Neural crest cell (in vitro differentiated cells): ENCODE data around the gene SLC2A10. TPM values are rescaled to one million over a fixed set of nuclear protein-coding genes. Genes with fewer than 3 reads are reported as not detected.

Experiments
- DNase-seq: peaks from one replicate; pipeline ENCODE4 v3.0.0; 2021; ENCODE audit warnings: low read depth, mixed read lengths, low spot score
- H3K27ac Mint-ChIP-seq: one replicate; pipeline ENCODE4 v1.8.0; 2021; ENCODE audit warnings: mild to moderate bottlenecking, mixed read lengths; ENCODE audit not compliant: unreplicated experiment
- H3K27me3 Mint-ChIP-seq: 2 replicates; pipeline ENCODE4 v1.8.0; 2021; ENCODE audit warnings: low read depth, mild to moderate bottlenecking, mixed read lengths
- H3K36me3 Mint-ChIP-seq: 2 replicates; pipeline ENCODE4 v1.8.0; 2021; ENCODE audit warnings: low read depth, mild to moderate bottlenecking, mixed read lengths
- H3K4me1 Mint-ChIP-seq: 2 replicates; pipeline ENCODE4 v1.8.0; 2021; ENCODE audit warnings: mixed read lengths
- H3K4me3 Mint-ChIP-seq: one replicate; pipeline ENCODE4 v1.8.0; 2021; ENCODE audit warnings: mild to moderate bottlenecking, mixed read lengths
- H3K9me3 Mint-ChIP-seq: 2 replicates; pipeline ENCODE4 v1.8.0; 2021; ENCODE audit warnings: mixed read lengths
- total RNA-seq: library from RNA; stranded (reverse); gene quantifications from 2 replicates; pipeline ENCODE4 v1.2.1, GENCODE V29; 2021
- TF ChIP-seq, protein P1 (sequence below): fragments of 200-600 bp; sonication (generic); conservative IDR thresholded peaks from 2 replicates; pipeline ENCODE4 v1.5.0; 2021; ENCODE audit warnings: antibody characterized with exemption, mild to moderate bottlenecking

The SLC2A10 gene
- total RNA-seq, 1 donor from 2014 or later = 12.7 TPM

DNA sequence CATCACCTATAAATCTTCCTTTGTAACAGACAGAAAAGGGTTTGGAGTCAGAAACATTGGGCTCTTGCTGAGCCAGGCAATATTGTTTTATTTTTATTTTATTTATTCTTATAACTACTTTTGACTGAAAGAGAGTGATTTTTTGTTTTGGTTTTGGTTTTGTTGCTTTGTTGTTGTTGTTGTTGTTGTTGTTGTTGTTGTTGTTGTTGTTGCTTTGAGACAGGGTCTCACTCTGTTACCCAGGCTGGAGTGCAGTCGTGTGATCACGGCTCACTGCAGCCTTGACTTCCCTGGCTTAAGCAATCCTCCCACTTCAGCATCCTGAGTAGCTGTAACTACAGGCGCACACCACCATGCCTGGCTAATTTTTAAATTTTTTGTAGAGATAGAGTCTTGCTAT, 43.1 kb upstream of the SLC2A10 start:
- Mint-ChIP-seq H3K9me3 (peaks cover 4% of the 10 kb centered on the region), H3K27me3 (no peaks in the 10 kb centered on the region)

DNA sequence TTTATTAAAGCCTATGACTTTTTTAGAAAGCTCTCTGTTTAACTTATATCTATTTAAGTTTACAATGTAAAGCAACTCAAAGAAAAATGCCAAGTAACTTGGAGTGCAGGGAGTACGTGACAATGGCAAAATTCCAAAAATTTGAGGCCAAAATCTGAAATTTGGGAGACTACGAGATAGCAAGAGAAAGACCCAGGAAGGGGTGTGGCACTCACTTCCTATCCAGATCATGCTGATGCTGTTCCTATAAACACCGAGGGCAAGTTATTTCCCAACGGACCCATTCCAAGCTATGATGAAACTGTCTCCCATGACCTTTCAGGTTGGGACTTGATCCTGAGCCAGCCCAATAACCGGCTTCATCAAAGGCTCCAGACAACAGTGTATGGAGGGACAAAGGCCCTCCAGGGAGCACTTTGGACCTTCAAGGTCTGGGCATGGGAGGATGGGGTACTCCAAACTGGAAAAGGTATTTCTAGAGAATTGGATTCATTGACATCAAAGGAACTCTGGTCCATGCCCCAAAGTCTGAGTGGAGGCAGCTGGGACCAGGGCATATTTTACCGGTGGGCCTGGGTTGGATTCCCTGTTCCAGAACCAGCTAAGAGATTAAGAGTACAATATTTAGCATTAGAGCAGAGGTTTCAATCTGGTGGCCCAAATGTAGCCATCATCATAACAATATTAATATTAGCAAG, 42.5 kb upstream of the SLC2A10 start:
- Mint-ChIP-seq H3K4me1 (no peaks in the 10 kb centered on the region), H3K27me3 (no peaks in the 10 kb centered on the region), H3K4me3 (no peak overlapping the region), H3K9me3 (peaks cover 4% of the 10 kb centered on the region), H3K27ac (no peak overlapping the region), H3K36me3 (peaks cover 22% of the 10 kb centered on the region)
- TF ChIP-seq, protein P1, sequence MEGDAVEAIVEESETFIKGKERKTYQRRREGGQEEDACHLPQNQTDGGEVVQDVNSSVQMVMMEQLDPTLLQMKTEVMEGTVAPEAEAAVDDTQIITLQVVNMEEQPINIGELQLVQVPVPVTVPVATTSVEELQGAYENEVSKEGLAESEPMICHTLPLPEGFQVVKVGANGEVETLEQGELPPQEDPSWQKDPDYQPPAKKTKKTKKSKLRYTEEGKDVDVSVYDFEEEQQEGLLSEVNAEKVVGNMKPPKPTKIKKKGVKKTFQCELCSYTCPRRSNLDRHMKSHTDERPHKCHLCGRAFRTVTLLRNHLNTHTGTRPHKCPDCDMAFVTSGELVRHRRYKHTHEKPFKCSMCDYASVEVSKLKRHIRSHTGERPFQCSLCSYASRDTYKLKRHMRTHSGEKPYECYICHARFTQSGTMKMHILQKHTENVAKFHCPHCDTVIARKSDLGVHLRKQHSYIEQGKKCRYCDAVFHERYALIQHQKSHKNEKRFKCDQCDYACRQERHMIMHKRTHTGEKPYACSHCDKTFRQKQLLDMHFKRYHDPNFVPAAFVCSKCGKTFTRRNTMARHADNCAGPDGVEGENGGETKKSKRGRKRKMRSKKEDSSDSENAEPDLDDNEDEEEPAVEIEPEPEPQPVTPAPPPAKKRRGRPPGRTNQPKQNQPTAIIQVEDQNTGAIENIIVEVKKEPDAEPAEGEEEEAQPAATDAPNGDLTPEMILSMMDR = no peak
- no peak for DNase-seq

More for the DNA sequence above, 43.1 kb upstream of the SLC2A10 start:
- TF ChIP-seq, protein P1 = no peak
- Mint-ChIP-seq H3K4me3 (no peak overlapping the region), H3K27ac (no peak overlapping the region), H3K36me3 (peaks cover 28% of the 10 kb centered on the region), H3K4me1 (no peaks in the 10 kb centered on the region)
- DNase-seq = no peak

DNA sequence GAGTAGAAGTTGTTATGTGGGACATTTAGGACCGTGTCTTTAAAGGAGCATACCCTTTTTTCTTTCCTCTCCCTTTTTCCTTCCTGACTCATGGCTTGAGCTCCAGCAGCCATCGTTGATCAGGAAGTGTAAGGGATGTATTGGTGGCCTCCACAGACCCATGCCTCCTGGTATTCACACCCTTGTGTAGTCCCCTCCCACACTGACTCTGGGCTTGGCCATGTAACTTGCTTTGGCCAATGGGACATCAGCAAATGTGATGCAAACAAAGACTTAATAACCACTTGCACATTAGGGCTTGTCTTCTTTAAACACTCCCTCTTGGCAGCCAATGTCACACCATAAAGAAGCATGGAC, 39.2 kb upstream of the SLC2A10 start:
- no peak overlapping the region for H3K4me3 Mint-ChIP-seq
- H3K27ac Mint-ChIP-seq = no peak overlapping the region
- no peak for DNase-seq
- peaks cover 5% of the 10 kb centered on the region for H3K9me3 Mint-ChIP-seq
- H3K4me1 Mint-ChIP-seq = peaks cover 23% of the 10 kb centered on the region
- peaks cover 20% of the 10 kb centered on the region for H3K36me3 Mint-ChIP-seq
- no peaks in the 10 kb centered on the region for H3K27me3 Mint-ChIP-seq
- TF ChIP-seq, protein P1 = no peak

DNA sequence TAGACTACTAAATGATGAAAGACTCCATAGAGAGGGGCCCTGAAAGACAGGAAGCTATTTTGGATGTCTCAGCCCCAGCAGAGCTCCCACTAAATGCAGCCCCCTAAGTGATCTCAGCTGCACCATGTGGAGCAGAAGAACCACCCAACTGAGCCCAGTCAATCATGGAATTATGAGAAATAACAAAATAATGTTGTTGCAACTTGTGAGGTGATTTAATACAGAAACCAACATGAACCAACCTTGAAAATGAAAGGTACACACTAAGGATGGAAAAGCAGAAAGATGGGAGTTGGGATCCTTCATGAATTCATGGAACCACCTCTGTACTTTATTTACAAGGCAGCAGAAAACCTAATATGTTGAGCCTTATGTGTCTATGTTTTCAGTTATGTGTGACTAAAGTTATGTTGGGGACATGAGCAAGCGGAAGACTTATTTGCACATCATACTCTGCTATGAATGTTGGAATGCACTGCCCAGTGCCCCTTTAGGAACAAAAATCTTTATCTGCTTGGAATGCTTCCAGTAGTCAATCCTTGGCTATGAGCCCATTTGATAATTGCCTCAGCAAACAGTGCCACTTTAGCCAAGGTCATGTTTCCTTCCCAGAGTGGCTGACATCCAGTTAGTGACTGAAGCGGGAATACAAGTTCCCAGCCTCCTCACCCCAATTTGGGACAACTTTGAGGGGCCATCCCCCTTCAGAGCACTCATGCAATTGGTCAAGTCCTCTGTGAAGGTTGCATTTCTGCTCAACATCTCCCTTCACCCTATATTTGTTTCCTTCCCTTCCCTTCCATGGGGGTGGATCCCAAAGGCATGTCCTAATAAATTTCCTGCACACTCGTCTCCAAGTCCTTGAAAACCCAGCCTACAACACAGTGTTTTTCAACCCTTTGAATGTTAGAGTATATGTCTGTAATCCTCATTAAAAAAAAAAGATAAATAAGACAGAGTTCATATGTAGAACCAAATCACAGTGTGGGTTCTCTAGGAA, 38.6 kb upstream of the SLC2A10 start:
- no peak for DNase-seq
- TF ChIP-seq, protein P1 = no peak
- Mint-ChIP-seq H3K9me3 (peaks cover 5% of the 10 kb centered on the region), H3K4me3 (no peak overlapping the region), H3K36me3 (peaks cover 20% of the 10 kb centered on the region), H3K27ac (no peak overlapping the region), H3K4me1 (peaks cover 23% of the 10 kb centered on the region), H3K27me3 (no peaks in the 10 kb centered on the region)

DNA sequence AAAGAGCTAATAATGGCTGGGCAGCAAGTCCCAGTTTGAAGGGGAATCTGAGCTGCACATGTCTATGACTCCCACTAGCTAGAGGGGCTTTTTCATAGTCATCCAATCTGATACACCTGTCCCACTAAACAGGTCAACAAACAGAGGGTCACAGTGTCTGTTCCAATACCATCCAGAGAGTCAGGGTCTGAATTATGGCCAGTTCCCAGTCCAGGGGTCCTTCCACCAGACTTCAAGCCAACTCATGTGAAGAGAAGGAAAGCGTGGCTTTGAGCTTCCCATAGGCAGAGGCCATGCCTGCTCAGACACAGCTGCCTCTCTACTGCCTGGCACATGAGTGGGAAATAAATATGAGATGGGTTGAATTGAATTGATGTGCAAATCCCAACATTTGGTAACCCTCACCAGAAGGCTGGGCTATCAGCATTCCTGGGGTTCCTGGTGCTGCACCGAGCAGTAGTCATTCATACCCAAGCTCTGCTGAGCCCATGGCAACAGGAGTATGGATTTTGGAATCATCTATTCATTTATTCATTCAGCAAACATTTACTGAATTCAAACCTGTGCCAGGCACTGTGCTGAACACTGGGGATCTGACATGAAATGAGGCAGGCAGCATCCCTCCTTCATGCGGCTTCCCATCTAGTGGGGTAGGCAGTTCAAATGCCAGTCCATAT, 37.4 kb upstream of the SLC2A10 start:
- DNase-seq = no peak
- H3K9me3 Mint-ChIP-seq = peaks cover 5% of the 10 kb centered on the region

More for the DNA sequence above, 37.4 kb upstream of the SLC2A10 start:
- Mint-ChIP-seq H3K27ac (no peak overlapping the region), H3K27me3 (no peaks in the 10 kb centered on the region), H3K4me1 (peaks cover 23% of the 10 kb centered on the region), H3K36me3 (peaks cover 20% of the 10 kb centered on the region), H3K4me3 (no peak overlapping the region)
- TF ChIP-seq, protein P1 = no peak
